GM18505 (cell line): ENCODE data around the gene ASTL.
A peak's percentile ranks its signal among the peaks of the same experiment; 100 is the strongest.

Experiments
- ATAC-seq: cut with Tn5 transposase; IDR thresholded peaks from one replicate; pipeline ENCODE4 v1.9.1; 2021; ENCODE audit not compliant: unreplicated experiment
- POLR2A ChIP-seq: IDR thresholded peaks from 4 replicates; pipeline ENCODE4 v1.6.1; 2011; ENCODE audit warnings: borderline replicate concordance; ENCODE audit not compliant: insufficient read depth, insufficient read length; ENCODE audit errors: extremely low read depth

ASTL gene

DNA sequence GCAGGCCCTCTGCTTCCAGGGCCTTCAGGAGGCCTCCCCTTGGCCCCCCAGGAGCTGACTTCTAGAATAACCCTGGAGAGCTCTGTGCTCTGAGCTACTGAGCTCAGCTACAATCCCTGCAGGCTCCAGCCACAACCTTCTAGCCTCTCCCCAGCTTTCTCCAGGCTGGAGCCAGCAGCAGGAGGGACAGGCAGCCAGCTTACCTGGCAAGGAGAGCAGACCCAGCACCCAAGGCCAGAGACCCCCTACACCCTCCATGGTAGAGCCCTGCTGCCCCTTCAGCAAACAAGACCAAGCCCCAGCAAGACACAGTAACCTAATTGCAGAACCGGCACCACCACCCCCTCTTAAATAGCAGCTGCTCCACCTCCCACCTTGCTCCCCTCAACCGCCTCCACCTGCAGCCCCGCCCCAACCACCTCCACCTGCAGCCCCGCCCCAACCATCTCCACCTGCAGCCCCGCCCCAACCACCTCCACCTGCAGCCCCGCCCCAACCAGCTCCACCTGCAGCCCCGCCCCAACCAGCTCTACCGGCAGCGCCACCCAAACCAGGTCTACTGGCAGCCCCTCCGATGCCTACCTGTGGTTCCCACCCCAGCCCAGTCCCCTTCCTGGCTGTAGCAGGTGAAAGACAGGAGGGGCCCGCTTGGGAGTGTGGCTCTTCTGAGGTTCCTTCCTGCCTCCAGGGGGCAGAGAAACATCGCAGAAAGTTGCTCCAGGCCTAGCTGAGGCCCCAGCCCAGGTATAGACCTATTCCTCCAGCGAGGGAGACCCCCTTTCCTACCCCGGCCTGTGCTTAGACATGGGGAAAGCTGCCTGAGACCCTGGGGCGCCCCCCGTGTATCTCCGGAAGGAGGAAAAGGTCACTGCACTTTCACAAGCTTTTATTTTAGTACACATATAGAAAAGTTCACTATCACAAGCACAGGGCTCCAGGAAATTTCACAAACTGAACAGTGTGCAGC lies at the start of gene ASTL:
Gene ASTL (minus strand): TSS at position 324 of the 967 bp plus-strand sequence. CDS start 66 bp downstream, at position 258.
- ATAC-seq: no peak
- TF ChIP-seq POLR2A: peak; percentile 71

DNA sequence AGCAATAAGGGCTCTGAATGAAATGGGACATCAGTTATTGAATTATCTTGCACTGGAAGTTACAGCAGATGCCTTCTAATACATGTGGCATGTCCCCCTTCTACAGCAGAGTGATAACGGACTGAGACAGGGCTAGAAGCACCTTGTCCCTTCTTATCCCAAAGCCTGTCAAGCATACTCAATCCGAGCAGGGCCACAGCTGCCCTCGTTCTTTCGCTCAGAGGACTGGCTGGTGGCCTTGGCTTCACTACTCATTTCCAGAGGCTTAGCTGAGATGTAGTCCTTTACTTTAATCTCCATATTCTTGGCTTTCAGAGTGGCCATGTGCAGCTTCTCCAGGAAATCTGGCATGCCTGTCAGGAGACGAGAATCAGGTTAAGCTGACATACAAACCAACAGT lies 48.3 kb upstream of the ASTL start:
- TF ChIP-seq POLR2A: no peak
- ATAC-seq: no peak

DNA sequence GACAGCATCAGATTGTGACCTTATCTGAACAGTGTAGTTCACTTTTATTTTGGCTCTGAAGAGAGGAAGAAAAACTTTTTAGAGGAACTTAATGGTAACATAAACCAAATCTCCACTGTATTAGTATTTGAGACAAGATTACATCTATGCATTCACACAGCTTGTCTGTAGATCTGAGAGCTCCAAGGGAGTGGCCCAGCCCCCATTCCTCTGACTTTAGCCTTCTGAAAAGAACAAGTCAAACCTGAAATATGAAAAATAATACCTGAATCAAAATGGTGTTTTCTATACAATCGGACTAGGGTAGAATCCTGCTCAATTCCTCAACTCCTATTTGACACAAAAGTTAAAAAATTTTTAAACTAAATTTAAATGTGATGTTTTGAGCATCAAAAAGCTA lies 47.2 kb upstream of the ASTL start:
- no peak for TF ChIP-seq POLR2A
- ATAC-seq: no peak

DNA sequence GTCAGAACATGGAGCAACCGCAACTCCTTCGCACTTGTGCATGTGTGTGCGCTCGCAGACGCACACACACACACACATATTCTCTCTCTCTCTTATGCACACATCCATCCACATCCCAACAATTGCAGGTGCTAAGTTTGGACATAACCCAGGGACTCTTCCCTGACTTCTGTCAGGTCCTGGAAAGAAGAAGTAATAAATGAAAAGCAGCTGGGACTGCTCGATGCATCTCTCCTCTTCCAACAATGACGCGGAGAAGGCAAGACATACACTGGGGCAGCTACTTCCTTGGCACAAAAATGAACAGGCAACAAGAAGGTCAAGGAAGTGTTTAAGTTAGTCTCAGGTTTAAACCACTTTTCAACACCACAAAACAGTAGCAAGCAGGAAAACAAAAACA lies 46.7 kb upstream of the ASTL start:
- ATAC-seq: no peak
- no peak for TF ChIP-seq POLR2A

- peak; percentile 19 for TF ChIP-seq POLR2A
- ATAC-seq: no peak
These were observed 45.9 kb upstream of the ASTL start for GRCh38 chr2:96184188-96184587.

GRCh38 chr2:96181529-96181928 lies 43.2 kb upstream of the ASTL start:
- no peak for ATAC-seq
- TF ChIP-seq POLR2A: no peak

GRCh38 chr2:96180521-96180920 lies 42.2 kb upstream of the ASTL start:
- no peak for ATAC-seq
- no peak for TF ChIP-seq POLR2A

DNA sequence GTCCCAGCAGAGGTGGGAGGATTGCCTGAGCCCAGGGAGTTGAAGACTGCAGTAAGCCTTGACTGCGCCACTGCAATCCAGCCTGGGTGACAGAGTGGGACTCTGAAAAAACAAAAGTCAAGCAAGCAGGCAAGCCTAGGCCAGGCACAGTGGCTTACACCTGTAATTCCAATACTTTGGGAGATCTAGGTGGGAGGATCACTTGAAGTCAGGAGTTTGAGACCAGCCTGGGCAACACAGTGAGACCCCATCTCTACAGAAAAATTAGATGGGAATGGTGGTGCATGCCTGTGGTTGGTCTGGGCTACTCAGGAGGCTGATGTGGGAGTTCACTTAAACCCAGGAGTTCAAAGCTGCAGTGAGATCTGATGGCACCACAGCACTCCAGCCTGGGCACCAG lies 41.7 kb upstream of the ASTL start:
- TF ChIP-seq POLR2A: no peak
- ATAC-seq: no peak

DNA sequence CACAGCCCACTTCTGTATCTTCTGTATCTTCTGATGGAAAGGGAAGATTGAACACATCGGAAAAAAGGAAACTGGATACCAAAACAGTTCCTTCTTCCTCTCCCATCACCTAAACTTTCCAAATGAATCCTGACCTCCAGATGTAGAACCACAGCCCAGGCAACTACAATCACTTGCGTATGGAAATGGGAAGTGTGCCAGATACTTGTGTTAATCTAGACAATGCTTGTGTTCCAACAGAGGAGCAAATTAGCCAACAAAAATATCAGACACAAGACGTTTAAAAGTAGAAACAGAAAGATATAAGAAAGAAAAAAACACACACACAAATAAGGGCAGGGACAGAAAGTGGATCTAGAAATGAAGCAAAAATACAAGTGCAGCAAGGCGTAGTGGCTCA lies 38.4 kb upstream of the ASTL start:
- no peak for ATAC-seq
- TF ChIP-seq POLR2A: no peak

DNA sequence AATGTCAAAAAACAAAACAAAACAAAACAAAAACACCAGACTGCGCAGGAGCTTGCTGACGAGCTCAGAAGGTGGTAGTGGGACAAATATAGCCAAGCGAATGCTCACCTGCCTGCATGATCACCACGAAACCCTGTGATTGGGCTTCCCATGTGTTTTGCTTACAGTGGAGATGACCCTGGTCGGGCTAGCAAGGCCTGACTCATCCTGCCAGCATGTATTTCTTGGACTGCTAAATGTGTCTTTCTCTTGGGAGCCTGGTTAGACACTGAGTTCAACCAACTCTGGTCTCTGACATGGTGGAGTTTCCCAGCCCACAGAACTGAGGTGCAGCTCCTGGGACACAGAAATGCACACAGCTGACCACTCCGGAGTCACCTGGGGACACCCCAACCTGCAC lies 37.6 kb upstream of the ASTL start:
- no peak for TF ChIP-seq POLR2A
- no peak for ATAC-seq

- TF ChIP-seq POLR2A: no peak
- peak; percentile 78 for ATAC-seq
These were observed 36.2 kb upstream of the ASTL start for GRCh38 chr2:96174251-96175144.

DNA sequence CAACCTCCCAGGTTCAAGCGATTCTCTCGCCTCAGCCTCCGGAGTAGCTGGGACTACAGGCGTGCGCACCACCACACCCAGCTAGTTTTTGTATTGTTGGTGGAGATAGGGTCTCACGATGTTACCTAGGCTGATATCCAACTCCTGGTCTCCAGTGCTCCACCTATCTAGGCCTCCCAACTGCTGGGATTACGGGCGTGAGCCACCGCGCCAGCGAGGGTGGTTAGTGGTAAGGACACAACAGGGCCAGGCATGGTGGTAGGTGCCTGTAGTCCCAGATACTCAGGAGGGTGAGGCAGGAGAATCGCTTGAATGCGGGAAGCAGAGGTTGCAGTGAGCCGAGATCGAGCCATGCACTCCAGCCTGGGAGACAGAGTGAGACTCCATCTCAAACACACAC lies 33.5 kb upstream of the ASTL start:
- no peak for ATAC-seq
- no peak for TF ChIP-seq POLR2A

GRCh38 chr2:96170626-96171025 lies 32.3 kb upstream of the ASTL start:
- no peak for TF ChIP-seq POLR2A
- ATAC-seq: no peak
